Spinal cord (tissue), 10 donors: ENCODE measurements around the gene DPP6. TPM values are rescaled to one million over a fixed set of nuclear protein-coding genes. Genes with fewer than 3 reads are reported as not detected.
"Not testable (repeated sequence)": the region's sequence is repeated elsewhere in the genome, so short reads cannot be mapped to it uniquely, and the experiment has no call there.

Experiments used
- DNase-seq, 6 donors: peaks; one replicate each; pipeline versions ENCODE4 v3.0.0 to v3.0.0-alpha.2; 2013 to 2015; ENCODE audit warnings: low spot score in 6 of 6, low read depth in 4 of 6
- H3K27ac ChIP-seq: one replicate; pipeline ENCODE4 v1.5.1; 2013; ENCODE audit warnings: low read depth, low read length, control low read depth
- H3K27me3 ChIP-seq: one replicate; pipeline ENCODE4 v1.6.1; 2013; ENCODE audit warnings: low read length; ENCODE audit not compliant: control insufficient read depth, insufficient read depth
- H3K36me3 ChIP-seq: one replicate; pipeline ENCODE4 v1.6.1; 2013; ENCODE audit warnings: low read length; ENCODE audit not compliant: control insufficient read depth, insufficient read depth
- H3K4me1 ChIP-seq: one replicate; pipeline ENCODE4 v1.6.1; 2013; ENCODE audit warnings: low read length; ENCODE audit not compliant: control insufficient read depth, insufficient read depth
- H3K4me3 ChIP-seq: one replicate; pipeline ENCODE4 v1.5.1; 2013; ENCODE audit warnings: low read depth, low read length, control low read depth
- H3K9me3 ChIP-seq: one replicate; pipeline ENCODE4 v1.6.1; 2013; ENCODE audit warnings: low read length; ENCODE audit not compliant: control insufficient read depth, insufficient read depth
- WGBS: methylation state at CpG from one replicate; pipeline ENCODE4 v1.1.5; 2013; ENCODE audit warnings: missing lambda C conversion rate; ENCODE audit not compliant: insufficient coverage; 5-methylcytosine and 5-hydroxymethylcytosine counted together
- long read RNA-seq, 4 donors: transcript quantifications; one replicate each; lab custom pipeline, GENCODE V29; 2026
- polyA plus RNA-seq, 2 donors: library from polyadenylated mRNA; unstranded; fragments of 120-200 nt; gene quantifications; one replicate each; pipeline ENCODE4 v1.2.1, GENCODE V29; 2013; ENCODE audit not compliant: insufficient read length in 2 of 2
- total RNA-seq, 2 donors: library from RNA; depleted of rRNA in 1 of 2; stranded (reverse); fragments of 120-200 nt in 1 of 2; fragments of >200 nt in 1 of 2; gene quantifications; one replicate each; pipeline versions ENCODE4 v1.2.3 to v1.2.4, GENCODE V29; 2013 to 2014
- donor health status: healthy.

DPP6 gene
- total RNA-seq (10 to 100 TPM; 36.3 to 60.7 TPM), polyA plus RNA-seq (100 to 1,000 TPM in 1 of 2 donors, 10 to 100 TPM in 1; 96.3 to 104 TPM)
- long read RNA-seq, donor 1, partial matches to known transcripts = 65 of 66 reads
- long read RNA-seq, donor 1, other reads (novel, unspliced or antisense) = 0 of 66 reads
- long read RNA-seq, donor 2, partial matches to known transcripts = 18 of 18 reads
- long read RNA-seq, donor 2, other reads (novel, unspliced or antisense) = 0 of 18 reads
- long read RNA-seq, donor 3, partial matches to known transcripts = 11 of 12 reads
- long read RNA-seq, donor 3, other reads (novel, unspliced or antisense) = 0 of 12 reads
- long read RNA-seq, donor 4 = 0 reads

DNA sequence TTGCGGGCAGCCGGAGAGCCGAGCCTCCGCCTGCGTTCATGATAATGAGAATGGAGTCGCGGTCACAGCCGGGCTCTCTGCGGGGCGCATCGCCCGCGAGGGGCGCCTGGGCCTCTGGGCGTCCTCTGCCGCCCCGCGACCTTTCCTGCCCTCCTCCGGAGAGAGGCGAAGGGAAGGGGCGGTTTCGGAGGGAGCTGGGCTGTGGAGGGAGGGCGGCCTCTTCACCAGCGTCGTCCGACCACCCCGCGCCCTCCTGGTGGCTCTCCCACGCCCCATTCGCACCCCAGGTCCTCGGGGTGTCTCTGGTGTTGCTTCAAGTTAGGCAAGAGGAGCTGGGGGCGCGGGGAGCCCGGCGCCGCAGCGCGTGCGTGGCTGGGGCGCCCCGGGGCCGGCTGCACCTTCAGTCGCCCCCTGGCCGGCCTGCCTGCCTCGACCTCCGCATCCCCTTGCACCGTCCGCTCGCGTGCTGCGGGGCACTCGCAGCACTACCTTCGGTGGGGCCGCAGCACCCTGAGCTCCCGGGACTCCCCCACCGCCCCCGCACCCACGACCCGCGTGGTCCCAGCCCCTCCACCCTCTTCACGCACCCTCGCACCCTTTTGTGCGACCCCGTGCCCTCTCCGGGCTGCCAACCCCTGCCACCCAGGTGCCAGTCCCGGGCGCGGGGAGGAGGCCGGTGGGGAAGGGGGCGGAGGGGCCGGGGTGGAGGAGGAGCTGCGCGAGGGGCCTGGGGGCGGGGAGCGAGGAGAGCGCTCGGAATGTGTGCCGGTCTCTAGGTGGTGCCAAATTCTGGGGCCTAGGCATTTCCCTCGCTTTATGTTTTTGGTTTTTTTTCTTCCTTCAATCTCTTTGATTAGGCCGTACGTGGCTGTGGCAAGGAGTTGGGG is at the start of gene DPP6:
DPP6 (plus strand) TSS at position 756 of the 887 bp plus-strand sequence.
- not testable (repeated sequence) for H3K9me3 ChIP-seq, H3K4me1 ChIP-seq, H3K36me3 ChIP-seq, H3K27me3 ChIP-seq
- peak in 2 of 6 donors; percentile 40 to 71 for DNase-seq
- 0% methylated on average over 9 of the region's 81 CpGs for WGBS
- Histone ChIP-seq H3K4me3 (peak within 1 kb of the TSS; percentile 38), H3K27ac (peak within 1 kb of the TSS; percentile 25)

DNA sequence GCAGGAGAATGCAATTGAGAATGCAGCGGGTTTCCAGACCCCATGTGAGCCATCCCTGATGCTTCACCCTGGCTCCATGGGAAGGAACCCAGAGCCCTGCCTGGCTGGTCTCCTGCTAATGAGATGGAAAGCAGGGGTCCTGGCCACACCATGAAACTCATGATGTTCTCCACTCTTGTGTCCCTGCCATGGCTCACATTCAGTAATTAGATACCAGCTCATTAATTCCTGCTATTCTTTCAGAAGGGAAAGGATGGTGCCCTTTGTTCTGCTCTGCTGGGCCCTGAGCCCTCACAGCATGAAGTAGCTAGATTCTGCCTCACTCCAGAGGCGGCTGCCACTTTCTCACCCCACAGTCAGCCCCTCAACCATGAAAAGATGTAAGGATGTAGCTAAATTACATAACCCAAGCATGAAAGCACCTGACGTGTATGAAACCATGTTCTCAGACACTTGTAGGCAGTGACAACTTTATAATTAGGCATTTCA is 42.7 kb upstream of the DPP6 start:
- H3K27me3 ChIP-seq, H3K9me3 ChIP-seq, DNase-seq, H3K36me3 ChIP-seq, H3K4me3 ChIP-seq, H3K4me1 ChIP-seq, H3K27ac ChIP-seq: not testable (repeated sequence)
- no CpG with 5 or more reads among the region's 3 CpGs for WGBS

DNA sequence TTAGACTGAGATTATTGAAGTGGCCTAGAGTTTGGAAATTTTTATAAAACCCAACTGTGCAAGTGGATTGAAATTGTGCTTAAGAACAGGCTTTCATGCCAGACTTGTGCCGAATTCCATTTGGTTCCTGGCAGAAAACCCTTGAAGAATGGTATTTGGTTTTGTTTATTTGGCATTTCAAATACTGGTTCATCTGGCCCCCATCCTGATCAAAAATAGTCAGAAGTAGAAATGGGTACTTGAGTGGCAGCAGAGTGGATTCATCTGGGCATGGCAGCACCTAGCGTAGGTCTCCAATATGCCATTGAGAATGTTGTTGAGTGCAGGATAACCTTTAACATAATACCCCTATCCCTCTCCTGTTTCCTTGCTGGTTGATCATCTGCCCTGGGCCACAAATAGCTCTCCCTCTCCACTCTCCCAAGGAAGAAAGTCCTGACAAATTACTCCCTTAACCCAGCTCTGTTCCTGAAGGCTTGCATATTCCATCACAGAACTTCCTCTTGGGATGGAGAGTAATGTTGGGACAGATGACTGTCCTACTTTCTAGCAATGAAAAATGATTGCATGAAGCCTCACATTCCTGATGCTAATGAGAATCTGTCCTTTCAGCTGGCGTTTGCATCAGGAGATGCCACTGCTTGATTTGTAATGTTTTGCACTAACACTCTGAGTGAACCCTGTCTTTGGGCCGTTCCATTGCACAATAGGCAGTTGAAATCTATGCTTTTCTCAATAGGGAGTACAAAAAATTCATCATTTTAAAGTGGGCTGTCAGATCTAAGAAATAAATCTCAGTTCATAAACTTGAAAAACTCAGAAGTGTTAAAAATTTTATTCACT is 41.3 kb upstream of the DPP6 start:
- H3K27me3 ChIP-seq, H3K9me3 ChIP-seq, DNase-seq, H3K27ac ChIP-seq, H3K36me3 ChIP-seq, H3K4me3 ChIP-seq, H3K4me1 ChIP-seq: not testable (repeated sequence)
- WGBS = no CpG with 5 or more reads among the region's 4 CpGs

GRCh38 chr7:154012800-154013199 is 39.4 kb upstream of the DPP6 start:
- not testable (repeated sequence) for H3K27ac ChIP-seq, H3K9me3 ChIP-seq, H3K4me3 ChIP-seq, DNase-seq, H3K4me1 ChIP-seq, H3K36me3 ChIP-seq, H3K27me3 ChIP-seq
- WGBS = 80% methylated on average over 1 of the region's 3 CpGs

GRCh38 chr7:154015636-154016035 is 36.6 kb upstream of the DPP6 start:
- DNase-seq, H3K9me3 ChIP-seq, H3K36me3 ChIP-seq, H3K27me3 ChIP-seq, H3K4me3 ChIP-seq, H3K27ac ChIP-seq, H3K4me1 ChIP-seq: not testable (repeated sequence)
- 94% methylated on average over 5 of the region's 6 CpGs for WGBS

- not testable (repeated sequence) for H3K4me3 ChIP-seq, H3K27ac ChIP-seq, H3K9me3 ChIP-seq, H3K27me3 ChIP-seq, H3K36me3 ChIP-seq, H3K4me1 ChIP-seq
- no CpG with 5 or more reads among the region's 2 CpGs for WGBS
- peak in 1 of 6 donors; percentile 37 for DNase-seq
Measured at GRCh38 chr7:154018354-154018753, 33.8 kb upstream of the DPP6 start.

GRCh38 chr7:154027805-154028204 is 24.4 kb upstream of the DPP6 start:
- not testable (repeated sequence) for H3K9me3 ChIP-seq, H3K27me3 ChIP-seq, H3K36me3 ChIP-seq, DNase-seq, H3K27ac ChIP-seq, H3K4me1 ChIP-seq, H3K4me3 ChIP-seq
- WGBS = 100% methylated on average over 2 of the region's 8 CpGs

DNA sequence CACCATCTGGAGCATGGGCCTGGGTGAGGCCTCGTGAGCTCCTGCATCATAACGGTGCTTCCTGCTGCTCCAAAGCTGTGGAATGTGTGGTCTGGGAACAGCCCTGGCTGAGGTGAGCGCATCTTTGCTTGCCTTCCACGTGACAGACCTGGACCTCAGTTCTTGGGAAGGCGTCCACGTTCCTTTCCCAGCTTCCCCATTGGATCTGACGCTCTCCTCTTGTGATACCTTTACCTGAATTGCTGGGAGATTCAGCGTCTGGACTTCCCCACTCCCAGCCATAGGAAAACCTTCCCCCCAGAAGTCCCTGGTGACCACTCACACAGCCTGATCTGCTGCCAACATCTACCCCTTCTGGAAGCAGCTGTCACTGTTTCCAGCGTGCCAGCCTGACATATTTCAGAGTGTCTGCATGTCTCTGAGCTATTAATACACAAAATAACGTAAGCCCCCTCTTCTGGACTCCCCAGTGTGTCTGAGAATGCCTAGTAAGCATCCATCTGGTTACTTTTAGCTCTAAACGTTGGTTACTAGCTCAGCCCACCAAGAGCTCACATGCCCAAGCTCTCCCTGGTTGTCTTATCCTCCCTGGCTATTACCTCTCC is 21.6 kb upstream of the DPP6 start:
- DNase-seq = peak in 1 of 6 donors; percentile 65
- not testable (repeated sequence) for H3K4me1 ChIP-seq, H3K36me3 ChIP-seq, H3K9me3 ChIP-seq, H3K27ac ChIP-seq, H3K27me3 ChIP-seq, H3K4me3 ChIP-seq
- WGBS = 68% methylated on average over 5 of the region's 11 CpGs
